SH-SY5Y (cell line): ENCODE measurements around the gene ORM2.

ENCODE experiments used
- GATA2 ChIP-seq: IDR thresholded peaks from 2 replicates; pipeline ENCODE4 v1.6.1; 2011; ENCODE audit warnings: mild to moderate bottlenecking, low read depth, low read length
- GATA3 ChIP-seq: IDR thresholded peaks from 2 replicates; pipeline ENCODE4 v1.6.1; 2011; ENCODE audit warnings: low read depth, mild to moderate bottlenecking, low read length, moderate library complexity

GRCh38 chr9:114316605-114317230 is 13.0 kb upstream of the ORM2 start:
- no peak for TF ChIP-seq GATA2
- TF ChIP-seq GATA3 = no peak
